ENCODE measurements around the gene SLA2.

- TF ChIP-seq, protein P1, sequence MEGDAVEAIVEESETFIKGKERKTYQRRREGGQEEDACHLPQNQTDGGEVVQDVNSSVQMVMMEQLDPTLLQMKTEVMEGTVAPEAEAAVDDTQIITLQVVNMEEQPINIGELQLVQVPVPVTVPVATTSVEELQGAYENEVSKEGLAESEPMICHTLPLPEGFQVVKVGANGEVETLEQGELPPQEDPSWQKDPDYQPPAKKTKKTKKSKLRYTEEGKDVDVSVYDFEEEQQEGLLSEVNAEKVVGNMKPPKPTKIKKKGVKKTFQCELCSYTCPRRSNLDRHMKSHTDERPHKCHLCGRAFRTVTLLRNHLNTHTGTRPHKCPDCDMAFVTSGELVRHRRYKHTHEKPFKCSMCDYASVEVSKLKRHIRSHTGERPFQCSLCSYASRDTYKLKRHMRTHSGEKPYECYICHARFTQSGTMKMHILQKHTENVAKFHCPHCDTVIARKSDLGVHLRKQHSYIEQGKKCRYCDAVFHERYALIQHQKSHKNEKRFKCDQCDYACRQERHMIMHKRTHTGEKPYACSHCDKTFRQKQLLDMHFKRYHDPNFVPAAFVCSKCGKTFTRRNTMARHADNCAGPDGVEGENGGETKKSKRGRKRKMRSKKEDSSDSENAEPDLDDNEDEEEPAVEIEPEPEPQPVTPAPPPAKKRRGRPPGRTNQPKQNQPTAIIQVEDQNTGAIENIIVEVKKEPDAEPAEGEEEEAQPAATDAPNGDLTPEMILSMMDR (conservative IDR thresholded peaks at IDR 0.05 in 1 of 2, IDR thresholded peaks at IDR 0.05 in 1 of 2; ENCODE audit: extremely low read depth in 1 of 2, insufficient read depth in 1 of 2, low read depth in 1 of 2, low read length in 2 of 2) = no peak
- no peak for TF ChIP-seq EZH2 (IDR thresholded peaks at IDR 0.05; ENCODE audit: borderline replicate concordance, low read length)
Measured at GRCh38 chr20:36641506-36641843, 4.5 kb downstream of the SLA2 start.

Data from mammary epithelial cell (primary cell).